Lung (tissue), 12 donors: ENCODE data around the gene PABPN1. TPM values are rescaled to one million over a fixed set of nuclear protein-coding genes. Genes with fewer than 3 reads are reported as not detected.

ENCODE experiments used
- ATAC-seq: fragments of 200-7000 bp; cut with Tn5 transposase; one replicate; pipeline ENCODE4 v1.9.1; 2020; ENCODE audit warnings: moderate number of reproducible peaks; ENCODE audit not compliant: insufficient read depth, low FRiP score
- DNase-seq, 3 donors: peaks; one replicate each; pipeline ENCODE4 v3.0.0-alpha.2; 2013 to 2017
- H3K27ac ChIP-seq, 2 donors: one replicate each; pipeline ENCODE4 v1.5.1; 2013; ENCODE audit warnings: mild to moderate bottlenecking in 2 of 2, moderate library complexity in 2 of 2, control low read depth in 1 of 2, inconsistent platforms in 1 of 2, low read depth in 1 of 2, low read length in 1 of 2
- H3K27me3 ChIP-seq, 3 donors: one replicate each; pipeline ENCODE4 v1.5.1; 2013; ENCODE audit warnings: low read length in 2 of 3; ENCODE audit not compliant: control insufficient read depth in 3 of 3, insufficient read depth in 3 of 3
- H3K36me3 ChIP-seq, 4 donors: one replicate each; pipeline ENCODE4 v1.5.1; 2013; ENCODE audit warnings: low read length in 4 of 4, mild to moderate bottlenecking in 1 of 4, moderate library complexity in 1 of 4; ENCODE audit not compliant: control insufficient read depth in 4 of 4, insufficient read depth in 4 of 4
- H3K4me1 ChIP-seq, 5 donors: one replicate each; pipeline ENCODE4 v1.5.1; 2013; ENCODE audit warnings: low read length in 5 of 5, mild to moderate bottlenecking in 2 of 5, moderate library complexity in 1 of 5; ENCODE audit not compliant: control insufficient read depth in 5 of 5, insufficient read depth in 5 of 5
- H3K4me3 ChIP-seq: one replicate; pipeline ENCODE4 v1.5.1; 2013; ENCODE audit warnings: mild to moderate bottlenecking, control low read depth, moderate library complexity
- H3K9ac ChIP-seq, 2 donors: one replicate each; pipeline ENCODE4 v1.5.1; 2013; ENCODE audit warnings: low read length in 2 of 2, control low read depth in 1 of 2; ENCODE audit not compliant: insufficient read depth in 1 of 2
- H3K9me3 ChIP-seq, 4 donors: one replicate each; pipeline ENCODE4 v1.5.1; 2013; ENCODE audit warnings: low read length in 3 of 4, mild to moderate bottlenecking in 1 of 4, moderate library complexity in 1 of 4; ENCODE audit not compliant: control insufficient read depth in 4 of 4, insufficient read depth in 3 of 4
- CTCF ChIP-seq: IDR thresholded peaks from 2 replicates; pipeline ENCODE4 v1.5.1; 2012; ENCODE audit warnings: mild to moderate bottlenecking; ENCODE audit errors: control extremely low read depth, extremely low read depth
- WGBS, 2 donors: extraction: QIAGEN DNeasy Blood & Tissue Kit; methylation state at CpG; one replicate each; pipeline ENCODE4 v1.1.7; 2013; 5-methylcytosine and 5-hydroxymethylcytosine counted together
- polyA plus RNA-seq, 2 donors: library from polyadenylated mRNA; stranded (reverse); fragments of 200-250 nt; gene quantifications; one replicate each; pipeline ENCODE4 v1.2.1, GENCODE V29; 2013
- total RNA-seq, 2 donors: library from RNA; depleted of rRNA in 1 of 2; stranded (reverse); fragments of >200 nt in 1 of 2; gene quantifications; one replicate each; pipeline ENCODE4 v1.2.1, GENCODE V29; 2014 to 2021
- donor health status: control.
- donor health status: control.
- donor health status: Bipolar disorder and iron deficiency.
- donor health status: healthy.
- donor health status: DM: yes; HTN: yes; CAD: no.

Gene PABPN1
- total and polyA plus RNA-seq, 4 donors = 66.0 to 183 (median 103) TPM

- WGBS, 2 donors = 1 to 3% methylated on average over 24 of the region's 24 CpGs
Measured at GRCh38 chr14:23306412-23307145, 14.7 kb upstream of the PABPN1 start, which contains the start of gene BCL2L2. BCL2L2 (plus strand) TSS chr14:23306833; CDS start chr14:23307768, 935 bp downstream.

GRCh38 chr14:23307146-23307530 is 14.1 kb upstream of the PABPN1 start:
- no peak for ATAC-seq
- H3K4me1 ChIP-seq = peaks cover 0 to 21% (median 12%) of the 10 kb centered on the region in 5 donors
- 10 to 23% methylated on average over 5 of the region's 5 CpGs for WGBS, 2 donors

More at GRCh38 chr14:23306412-23307145, 14.7 kb upstream of the PABPN1 start, which contains the start of gene BCL2L2:
- Histone ChIP-seq H3K27me3 (no peaks in the 10 kb centered on the region), H3K4me3 (peak within 1 kb of the TSS; percentile 85), H3K9ac (peak within 1 kb of the TSS; percentile 60 to 90), H3K4me1 (peaks cover 0 to 21% (median 12%) of the 10 kb centered on the region in 5 donors), H3K27ac (peak within 1 kb of the TSS; percentile 74 to 96), H3K36me3 (peaks cover 0 to 27% (median 18%) of the 10 kb centered on the region in 4 donors), H3K9me3 (no peaks in the 10 kb centered on the region)
- DNase-seq (peak; percentile 94 to 96 (median 95)), ATAC-seq (peak; percentile 63)
- no peak for TF ChIP-seq CTCF

GRCh38 chr14:23307687-23308644 is 13.3 kb upstream of the PABPN1 start:
- H3K27ac ChIP-seq = peak overlapping the region; percentile 34 to 74
- H3K4me1 ChIP-seq = peaks cover 0 to 21% (median 12%) of the 10 kb centered on the region in 5 donors
- H3K9ac ChIP-seq = peak overlapping the region; percentile 60 to 86
- no peaks in the 10 kb centered on the region for H3K27me3 ChIP-seq
- no peak for DNase-seq
- ATAC-seq = no peak
- H3K36me3 ChIP-seq = peaks cover 0 to 31% (median 18%) of the 10 kb centered on the region in 4 donors
- 85 to 90% methylated on average over 22 of the region's 22 CpGs for WGBS, 2 donors
- no peak for TF ChIP-seq CTCF
- no peaks in the 10 kb centered on the region for H3K9me3 ChIP-seq
- H3K4me3 ChIP-seq = no peak overlapping the region

More at GRCh38 chr14:23307146-23307530, 14.1 kb upstream of the PABPN1 start:
- peak overlapping the region; percentile 74 to 96 for H3K27ac ChIP-seq
- no peaks in the 10 kb centered on the region for H3K9me3 ChIP-seq
- no peaks in the 10 kb centered on the region for H3K27me3 ChIP-seq
- DNase-seq = no peak
- no peak for TF ChIP-seq CTCF
- peak overlapping the region; percentile 85 for H3K4me3 ChIP-seq
- H3K9ac ChIP-seq = peak overlapping the region; percentile 60 to 86
- peaks cover 0 to 31% (median 18%) of the 10 kb centered on the region in 4 donors for H3K36me3 ChIP-seq
